ENCODE results near the gene NAALADL1.

NAALADL1 gene, protein sequence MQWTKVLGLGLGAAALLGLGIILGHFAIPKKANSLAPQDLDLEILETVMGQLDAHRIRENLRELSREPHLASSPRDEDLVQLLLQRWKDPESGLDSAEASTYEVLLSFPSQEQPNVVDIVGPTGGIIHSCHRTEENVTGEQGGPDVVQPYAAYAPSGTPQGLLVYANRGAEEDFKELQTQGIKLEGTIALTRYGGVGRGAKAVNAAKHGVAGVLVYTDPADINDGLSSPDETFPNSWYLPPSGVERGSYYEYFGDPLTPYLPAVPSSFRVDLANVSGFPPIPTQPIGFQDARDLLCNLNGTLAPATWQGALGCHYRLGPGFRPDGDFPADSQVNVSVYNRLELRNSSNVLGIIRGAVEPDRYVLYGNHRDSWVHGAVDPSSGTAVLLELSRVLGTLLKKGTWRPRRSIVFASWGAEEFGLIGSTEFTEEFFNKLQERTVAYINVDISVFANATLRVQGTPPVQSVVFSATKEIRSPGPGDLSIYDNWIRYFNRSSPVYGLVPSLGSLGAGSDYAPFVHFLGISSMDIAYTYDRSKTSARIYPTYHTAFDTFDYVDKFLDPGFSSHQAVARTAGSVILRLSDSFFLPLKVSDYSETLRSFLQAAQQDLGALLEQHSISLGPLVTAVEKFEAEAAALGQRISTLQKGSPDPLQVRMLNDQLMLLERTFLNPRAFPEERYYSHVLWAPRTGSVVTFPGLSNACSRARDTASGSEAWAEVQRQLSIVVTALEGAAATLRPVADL

DNA sequence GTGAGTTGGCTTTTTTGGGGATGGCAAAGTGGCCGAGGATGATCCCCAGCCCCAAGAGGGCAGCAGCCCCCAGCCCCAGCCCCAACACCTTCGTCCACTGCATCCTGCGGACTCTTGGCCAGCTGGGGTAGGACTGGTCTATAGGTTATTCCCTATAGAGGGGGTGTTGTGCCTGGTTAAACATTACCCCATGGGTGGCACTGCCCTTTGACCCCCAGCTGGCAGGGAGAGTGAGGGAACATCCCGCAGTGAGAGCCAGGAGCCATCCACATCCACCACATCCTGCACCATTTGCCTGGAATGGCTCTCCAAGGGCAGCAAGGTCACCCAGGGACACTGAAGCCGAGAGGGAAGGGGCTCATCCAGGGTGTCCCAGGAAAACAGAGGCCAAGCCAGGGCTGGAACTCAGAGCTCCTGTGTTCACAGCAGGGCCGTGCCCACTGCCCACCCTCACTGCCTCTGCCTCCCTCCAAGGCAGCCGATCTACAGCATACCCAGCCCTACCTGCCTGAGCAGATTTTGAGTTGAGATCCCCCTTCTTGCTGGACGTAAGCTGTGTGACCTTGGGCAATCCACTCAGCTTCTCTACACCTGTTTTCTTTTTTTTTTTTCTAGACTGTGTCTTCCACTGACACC is at the start of gene NAALADL1:
Gene NAALADL1, minus strand, starts transcription at position 135 of the 636 bp plus-strand sequence. Its CDS starts 32 bp downstream, at position 103.
- no peak for DNase-seq

DNA sequence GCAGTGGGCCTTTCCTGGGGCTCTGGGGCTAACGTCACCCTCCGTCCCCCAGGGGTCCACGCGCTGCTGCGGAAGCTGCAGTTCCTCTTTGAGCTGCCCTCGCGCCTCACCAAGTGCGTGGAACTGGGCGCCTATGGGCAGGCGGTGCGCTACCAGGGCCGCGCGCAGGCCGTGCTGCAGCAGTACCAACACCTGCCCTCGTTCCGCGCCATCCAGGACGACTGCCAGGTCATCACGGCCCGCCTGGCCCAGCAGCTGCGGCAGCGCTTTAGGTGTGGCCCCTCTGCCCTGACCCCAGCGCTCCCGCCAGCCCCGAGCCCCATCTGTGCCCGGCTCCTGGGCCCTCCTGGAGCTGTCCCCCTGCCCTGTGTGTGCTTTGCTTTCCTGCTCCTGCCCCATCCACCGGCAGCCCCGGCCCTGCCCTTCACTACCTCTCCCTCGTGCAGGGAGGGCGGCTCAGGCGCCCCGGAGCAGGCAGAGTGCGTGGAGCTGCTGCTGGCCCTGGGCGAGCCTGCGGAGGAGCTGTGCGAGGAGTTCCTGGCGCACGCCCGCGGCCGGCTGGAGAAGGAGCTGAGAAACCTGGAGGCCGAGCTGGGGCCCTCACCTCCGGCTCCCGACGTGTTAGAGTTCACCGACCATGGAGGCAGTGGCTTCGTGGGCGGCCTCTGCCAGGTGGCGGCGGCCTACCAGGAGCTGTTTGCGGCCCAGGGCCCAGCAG is 49.6 kb upstream of the NAALADL1 start:
- DNase-seq: no peak

DNA sequence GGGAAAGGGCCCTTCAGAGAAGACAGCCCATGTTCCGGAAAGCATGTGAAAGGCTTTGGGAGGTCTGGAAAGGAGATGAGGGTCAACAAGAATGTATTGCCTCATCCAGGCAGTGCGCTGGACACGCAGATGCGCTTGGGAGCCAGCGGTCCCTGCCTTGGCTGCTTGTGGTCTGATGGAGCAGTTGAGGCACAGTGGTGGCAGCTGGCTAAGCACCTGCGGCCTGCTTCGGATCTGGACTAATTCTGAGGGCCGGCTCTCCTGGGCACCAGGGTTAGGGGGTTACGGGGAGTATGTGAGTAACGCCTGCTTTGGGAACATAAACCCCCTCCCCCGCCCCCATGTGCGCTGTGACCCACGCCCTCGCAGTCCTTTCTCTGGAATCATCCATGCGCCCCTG is 48.7 kb upstream of the NAALADL1 start:
- DNase-seq: no peak

DNA sequence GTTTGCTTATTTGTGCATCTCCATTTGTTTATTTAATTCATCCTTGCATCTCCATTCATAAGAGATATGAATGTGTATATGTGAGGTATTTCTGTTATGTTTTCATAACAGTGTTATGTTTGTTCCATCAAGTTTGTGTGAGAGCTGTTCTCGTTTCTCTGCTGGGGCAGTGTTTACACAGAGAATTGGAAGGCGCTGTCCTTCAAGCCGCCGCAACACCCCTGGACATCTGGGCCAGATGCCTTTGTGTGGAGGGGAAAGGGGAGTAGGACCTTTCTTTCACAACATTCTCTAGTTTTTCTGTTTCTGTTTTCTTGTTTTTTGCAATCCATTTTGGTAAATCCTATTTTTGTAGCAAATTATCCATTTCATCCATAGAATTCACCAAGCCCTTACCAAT is 46.3 kb upstream of the NAALADL1 start:
- no peak for DNase-seq

DNA sequence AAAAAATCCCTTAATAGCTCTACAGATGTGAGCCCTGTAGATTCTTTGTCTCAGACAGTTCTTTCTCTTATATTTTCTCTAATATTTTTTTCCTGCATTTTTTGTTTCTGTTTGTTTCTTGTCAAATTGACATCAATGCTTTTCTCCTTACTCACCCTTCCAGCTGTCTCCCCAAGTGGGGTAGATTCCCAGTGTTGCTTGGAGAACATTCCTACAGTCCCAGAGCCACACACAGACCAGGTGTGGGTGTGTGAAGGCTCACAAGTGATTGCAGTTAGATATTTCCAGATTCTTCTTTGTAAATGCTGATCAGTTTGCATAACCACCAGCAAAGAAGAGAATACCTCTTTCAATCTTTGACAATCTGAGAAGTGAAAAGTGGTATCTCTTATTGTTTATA is 45.1 kb upstream of the NAALADL1 start:
- no peak for DNase-seq

DNA sequence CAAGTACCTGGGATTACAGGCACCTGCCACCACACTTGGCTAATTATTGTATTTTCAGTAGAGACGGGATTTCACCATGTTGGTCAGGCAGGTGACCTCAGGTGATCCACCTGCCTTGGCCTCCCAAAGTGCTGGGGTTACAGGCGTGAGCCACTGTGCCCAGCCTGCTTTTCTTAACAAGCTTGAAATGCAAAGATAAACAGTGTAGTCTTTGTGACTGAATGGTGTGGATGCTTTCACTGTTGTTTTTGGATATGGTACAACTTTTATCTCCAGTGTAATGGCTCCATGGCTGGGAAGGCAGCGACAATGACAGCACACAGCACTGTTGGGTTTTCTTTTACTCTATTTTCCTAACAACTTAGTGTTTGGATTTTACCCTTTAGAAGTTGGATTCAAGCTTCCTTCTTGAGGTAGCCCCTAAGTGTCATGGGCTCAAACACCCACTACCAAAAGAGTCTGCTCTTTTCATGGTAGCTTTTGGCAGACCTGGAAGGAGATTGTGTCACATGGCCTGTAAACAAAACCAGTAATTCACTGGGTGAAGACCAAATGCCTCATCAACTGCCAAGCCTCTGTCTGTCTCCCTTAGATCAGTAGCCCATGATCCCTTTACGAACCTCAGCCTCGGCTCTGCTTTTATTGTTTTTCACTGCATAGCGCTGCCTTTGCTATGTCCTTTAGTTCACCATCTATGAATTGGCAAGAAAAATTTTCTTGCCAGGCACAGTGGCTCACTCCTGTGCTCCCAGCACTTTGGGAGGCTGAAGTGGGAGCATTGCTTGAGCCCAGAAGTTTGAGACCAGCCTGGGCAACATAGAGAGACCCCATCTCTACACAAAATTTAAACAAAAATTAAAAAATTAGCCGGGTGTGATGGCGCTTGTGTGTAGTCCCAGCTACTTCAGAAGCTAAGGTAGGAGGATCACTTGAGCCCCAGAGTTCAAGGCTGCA is 44.1 kb upstream of the NAALADL1 start:
- DNase-seq: no peak

DNA sequence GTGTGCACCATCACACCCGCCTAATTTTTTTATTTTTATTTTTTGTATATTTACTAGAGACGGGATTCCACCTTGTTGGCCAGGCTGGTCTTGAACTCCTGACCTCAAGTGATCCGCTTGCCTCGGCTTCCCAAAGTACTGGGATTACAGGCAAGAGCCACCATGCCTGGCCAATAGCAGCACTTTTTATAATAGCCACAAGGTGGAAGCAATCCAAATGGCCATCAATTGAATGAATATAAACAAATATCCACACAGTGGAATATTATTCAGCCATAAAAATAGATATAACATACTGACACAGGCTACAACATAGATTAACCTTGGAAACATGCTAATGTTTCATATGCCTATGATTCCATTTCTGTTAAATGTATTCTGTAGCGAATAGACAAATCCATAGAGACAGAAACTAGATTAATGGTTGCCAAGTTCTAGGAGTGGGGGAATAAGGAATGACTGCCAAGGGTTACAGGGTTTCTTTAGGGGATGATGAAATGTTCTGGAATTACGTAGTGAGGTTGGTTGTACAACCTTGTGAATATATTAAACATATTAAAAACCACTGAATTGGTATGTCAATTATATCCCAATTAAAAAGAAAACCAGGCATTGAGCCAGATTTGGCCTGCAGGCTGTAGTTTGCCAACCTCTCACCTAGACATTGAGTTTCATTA is 42.5 kb upstream of the NAALADL1 start:
- no peak for DNase-seq

DNA sequence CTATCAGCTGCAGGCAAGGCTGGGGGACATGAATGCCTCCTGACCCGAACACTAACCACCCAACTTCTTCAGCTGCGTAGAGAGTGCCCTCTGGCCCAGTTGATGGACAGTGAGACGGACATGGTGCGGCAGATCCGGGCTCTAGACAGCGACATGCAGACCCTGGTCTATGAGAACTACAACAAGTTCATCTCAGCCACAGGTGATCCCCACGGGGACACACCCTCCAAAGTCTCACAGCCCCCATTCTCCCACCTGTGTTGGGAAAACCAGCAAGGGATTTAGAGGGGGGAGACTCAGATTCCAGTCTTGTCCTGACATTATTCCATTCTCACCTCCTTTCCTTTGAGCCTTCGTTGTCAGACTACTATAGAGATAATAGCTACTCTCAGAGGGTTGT is 38.6 kb upstream of the NAALADL1 start:
- DNase-seq: no peak

DNA sequence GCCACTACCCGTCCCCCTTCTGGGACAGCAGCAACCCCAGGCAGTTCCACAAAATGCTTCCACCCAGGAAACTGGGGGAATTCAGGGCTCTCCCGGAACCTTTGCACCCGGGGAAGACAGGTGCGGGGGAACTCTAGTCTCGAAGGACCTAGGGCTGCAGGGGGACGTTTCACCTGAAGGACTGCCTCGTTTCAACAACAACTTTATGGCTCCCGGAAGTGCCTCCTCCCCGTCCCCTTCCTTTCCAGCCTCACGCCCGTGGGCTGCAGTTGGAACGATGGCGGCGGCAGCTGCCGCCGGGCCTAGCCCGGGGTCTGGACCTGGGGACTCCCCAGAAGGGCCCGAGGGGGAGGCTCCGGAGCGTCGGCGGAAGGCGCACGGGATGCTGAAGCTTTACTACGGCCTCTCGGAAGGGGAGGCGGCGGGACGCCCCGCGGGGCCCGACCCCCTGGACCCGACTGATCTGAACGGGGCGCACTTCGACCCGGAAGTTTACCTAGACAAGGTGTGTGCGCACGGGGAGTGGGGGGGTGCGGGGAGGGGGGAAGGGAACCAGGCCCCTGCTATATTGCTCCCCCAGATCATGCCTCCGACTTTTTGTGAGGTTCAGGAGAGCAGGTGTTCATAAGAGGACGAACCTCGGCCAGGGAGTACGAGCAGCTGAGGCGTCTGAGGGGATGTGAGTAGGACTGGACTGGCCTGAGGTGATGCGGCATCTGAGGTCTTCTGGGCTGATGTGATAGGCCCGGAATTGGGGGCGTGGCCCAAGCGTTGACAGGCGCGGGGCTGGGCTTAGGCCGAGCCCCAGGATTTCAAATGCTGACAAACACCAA is 37.8 kb upstream of the NAALADL1 start, which contains the start of gene VPS51:
Gene VPS51, plus strand, starts transcription at position 241 of the 833 bp plus-strand sequence. Its CDS starts 37 bp downstream, at position 278.
- DNase-seq: peak; percentile 72

DNA sequence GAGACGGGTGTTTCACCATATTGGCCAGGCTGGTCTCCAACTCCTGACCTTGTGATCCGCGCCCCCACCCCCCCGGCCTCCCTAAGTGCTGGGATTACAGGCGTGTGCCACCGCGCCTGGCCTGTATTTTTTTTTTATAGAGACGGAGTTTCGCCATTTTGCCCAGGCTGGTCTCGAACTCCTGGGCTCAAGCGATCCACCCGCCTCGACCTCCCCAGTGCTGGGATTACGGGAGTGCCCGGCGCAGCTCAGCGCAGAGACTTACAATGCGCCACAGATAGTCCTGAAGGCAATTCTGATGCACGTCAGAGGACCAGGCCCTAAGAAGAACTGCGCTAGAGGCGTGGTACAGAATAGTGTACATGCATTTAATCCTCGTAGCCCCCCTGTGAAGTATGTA is 37.1 kb upstream of the NAALADL1 start:
- DNase-seq: no peak

DNA sequence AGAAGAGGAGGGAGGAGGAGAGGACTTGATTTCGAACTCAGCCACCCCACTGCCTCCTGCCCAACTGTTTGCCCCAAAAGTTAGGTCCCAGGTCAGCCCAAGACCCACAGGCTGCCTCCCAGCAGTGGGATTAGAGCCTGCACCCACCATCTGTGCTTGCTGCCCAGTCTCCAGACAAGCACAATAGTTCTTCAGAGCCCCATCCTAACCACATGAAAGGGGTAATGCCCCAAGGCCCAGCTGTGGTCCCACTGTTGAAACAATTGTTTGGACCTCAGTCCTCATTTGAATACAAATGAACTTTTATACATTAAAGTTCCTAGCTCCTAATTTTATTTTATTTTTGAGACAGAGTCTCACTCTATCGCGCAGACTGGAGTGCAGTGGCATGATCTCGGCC is 32.3 kb upstream of the NAALADL1 start:
- no peak for DNase-seq

DNA sequence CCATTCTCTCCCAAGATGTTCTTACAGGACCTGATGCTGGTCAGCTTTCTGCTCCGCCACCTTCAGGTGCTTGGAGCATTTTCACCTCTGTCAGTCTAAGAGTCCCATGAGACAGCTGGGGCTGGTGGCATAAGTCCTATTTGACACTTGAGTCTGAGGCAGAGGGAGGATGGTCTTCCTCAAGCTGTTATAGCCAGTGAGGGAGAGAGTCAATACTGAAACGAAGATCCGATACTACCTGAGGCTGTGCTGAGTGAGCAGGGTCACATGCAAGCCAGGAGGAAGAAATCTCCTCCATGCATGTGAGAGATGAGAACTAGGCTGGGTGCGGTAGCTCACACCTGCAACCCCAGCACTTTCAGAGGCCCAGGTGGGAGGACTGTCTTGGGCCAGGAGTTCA is 31.3 kb upstream of the NAALADL1 start:
- no peak for DNase-seq

DNA sequence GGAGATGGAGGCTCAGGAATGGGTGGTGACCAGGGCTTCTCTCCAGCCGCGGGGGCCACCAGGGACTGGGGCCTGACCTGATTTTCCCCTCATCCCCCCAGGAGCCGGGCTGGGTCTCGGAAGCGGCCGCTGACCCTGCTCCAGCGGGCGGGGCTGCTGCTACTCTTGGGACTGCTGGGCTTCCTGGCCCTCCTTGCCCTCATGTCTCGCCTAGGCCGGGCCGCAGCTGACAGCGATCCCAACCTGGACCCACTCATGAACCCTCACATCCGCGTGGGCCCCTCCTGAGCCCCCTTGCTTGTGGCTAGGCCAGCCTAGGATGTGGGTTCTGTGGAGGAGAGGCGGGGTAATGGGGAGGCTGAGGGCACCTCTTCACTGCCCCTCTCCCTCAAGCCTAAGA is 29.5 kb upstream of the NAALADL1 start:
- DNase-seq: no peak

DNA sequence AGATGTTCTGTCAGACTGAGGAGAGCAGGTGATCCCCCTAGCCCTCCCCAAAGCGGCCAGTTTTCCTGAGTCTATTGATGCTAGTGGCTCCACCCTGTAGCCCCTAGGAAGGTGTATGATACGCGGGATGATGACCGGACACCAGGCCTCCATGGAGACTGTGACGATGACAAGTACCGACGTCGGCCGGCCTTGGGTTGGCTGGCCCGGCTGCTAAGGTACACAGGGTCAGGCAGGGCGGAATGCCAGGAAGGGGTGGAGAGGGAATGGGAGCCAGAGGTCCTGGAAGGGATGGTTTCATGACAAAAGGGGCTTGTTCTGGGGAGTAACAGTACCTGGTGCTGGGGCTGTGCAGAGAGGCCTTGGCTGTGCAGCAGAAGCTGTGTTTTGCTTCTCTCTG is 28.9 kb upstream of the NAALADL1 start:
- no peak for DNase-seq

DNA sequence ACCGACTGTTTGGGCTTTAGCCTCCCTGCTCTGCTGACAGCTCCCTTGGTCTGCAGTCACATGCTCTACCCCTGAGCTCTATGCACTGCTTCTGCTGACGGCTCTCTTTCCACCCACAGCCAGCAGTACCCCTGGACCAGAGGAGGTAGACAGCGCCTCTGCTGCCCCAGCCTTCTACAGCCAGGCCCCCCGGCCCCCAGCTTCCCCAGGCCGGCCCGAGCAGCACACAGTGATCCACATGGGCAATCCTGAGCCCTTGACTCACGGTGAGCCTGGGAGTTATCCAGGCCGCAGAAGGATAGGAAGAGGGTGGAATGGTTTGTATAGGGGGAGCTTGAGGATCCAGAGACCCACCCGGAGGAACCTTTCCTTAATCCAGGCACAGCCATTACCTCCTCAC is 28.5 kb upstream of the NAALADL1 start:
- no peak for DNase-seq

DNA sequence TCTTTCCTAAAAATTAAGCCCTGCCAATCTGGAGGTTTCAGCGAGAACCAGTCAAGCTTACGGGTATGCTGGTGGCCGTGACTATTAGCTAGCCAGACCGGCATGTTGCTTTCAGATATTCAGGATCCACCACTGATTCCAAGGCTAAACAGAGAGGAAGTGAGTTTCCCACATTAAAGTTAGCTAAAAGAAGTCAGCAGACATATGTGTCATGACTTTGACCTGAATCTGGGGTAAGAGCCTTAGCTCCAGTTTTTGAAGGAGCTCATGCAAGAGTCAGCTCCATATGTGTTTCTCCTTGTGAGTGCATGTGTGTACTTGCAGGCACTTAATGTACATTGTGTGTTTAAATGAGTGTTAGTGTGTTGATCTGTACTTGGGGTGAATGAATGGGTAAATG is 27.1 kb upstream of the NAALADL1 start:
- no peak for DNase-seq

DNA sequence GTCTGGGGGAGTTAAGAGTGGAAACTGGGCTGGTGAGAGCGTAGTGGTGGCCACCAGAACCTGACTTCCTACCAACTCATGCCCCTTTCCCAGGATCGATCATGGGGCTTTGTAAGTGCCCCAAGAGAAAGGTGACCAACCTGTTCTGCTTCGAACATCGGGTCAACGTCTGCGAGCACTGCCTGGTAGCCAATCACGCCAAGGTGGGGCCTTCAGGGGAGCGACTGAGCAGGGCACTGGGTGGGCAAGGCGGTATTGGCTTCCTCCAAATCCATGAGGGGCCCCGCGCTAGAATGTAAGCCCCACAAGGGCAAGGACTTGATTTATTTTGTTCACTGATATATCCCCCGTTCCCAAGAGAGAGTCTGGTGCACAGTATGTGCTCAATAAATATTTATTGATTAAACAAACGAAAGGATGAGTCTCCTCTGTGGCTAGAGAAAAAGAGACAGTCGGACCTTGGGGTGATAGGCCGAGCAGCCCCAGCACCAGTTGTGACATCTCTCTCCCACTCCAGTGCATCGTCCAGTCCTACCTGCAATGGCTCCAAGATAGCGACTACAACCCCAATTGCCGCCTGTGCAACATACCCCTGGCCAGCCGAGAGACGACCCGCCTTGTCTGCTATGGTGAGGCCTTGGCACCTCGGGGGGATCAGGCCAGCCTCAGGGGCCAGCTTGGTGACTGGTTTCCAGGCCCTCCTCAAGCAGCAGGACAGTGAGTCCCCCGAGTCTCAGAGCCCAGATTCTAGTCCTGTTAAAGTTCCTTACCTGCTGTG is 26.4 kb upstream of the NAALADL1 start:
- DNase-seq: no peak

DNA sequence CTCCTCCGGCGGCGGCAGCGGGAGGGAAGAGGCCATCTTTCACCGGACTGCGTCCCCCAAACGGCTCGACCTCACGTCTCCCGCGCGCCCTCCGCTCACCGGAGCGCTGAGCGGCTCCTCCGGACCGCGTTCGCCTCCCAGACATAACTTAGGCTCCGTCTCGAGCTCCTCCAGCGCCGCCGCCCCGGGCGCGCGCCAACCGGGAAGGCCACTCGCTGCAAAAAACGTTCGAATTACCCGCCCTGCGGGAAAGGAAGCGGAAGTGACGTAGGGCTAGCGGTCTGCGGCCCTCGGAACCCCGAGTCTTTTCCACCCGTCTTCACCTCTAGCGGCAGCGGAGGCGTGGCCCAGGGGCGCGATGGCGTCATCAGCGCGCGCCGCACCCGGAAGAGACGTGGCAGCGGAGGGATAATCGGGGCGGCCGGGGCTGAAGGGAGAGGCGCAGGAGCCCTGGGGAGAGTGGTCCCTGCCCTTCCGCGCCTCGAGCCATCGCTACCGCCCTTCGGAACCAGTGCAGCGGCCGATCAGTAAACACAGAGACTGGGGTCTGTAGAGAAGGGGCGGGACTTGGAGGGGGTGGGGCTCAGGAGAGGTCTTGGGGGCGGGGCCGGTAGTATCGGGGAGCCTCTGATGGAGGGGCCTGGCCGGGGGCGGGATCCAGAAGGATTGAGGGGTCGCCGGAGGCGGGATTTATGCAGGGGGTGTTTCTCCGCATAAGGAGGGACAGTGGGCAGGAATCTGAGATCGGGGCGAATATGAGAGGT is 25.7 kb upstream of the NAALADL1 start, which contains the start of the genes CDCA5 and ZFPL1:
Gene CDCA5, minus strand, starts transcription at position 207 of the 764 bp plus-strand sequence. Its CDS starts 62 bp downstream, at position 145.
Gene ZFPL1, plus strand, starts transcription at position 389 of the 764 bp plus-strand sequence. CDS start 477 bp downstream, outside the sequence.
- DNase-seq: peak; percentile 79
